Forelimb muscle (tissue), 1 donor: Measurements from ENCODE around the gene TMEM108. TPM values are rescaled to one million over a fixed set of nuclear protein-coding genes. Genes with fewer than 3 reads are reported as not detected.

Source experiments
- DNase-seq: peaks from one replicate; pipeline ENCODE4 v3.0.0-alpha.2; 2013; ENCODE audit warnings: low read depth
- polyA plus RNA-seq: library from polyadenylated mRNA; unstranded; fragments of 120-200 nt; gene quantifications from one replicate; pipeline ENCODE4 v1.2.1, GENCODE V29; 2013; ENCODE audit not compliant: insufficient read length

The TMEM108 gene
- polyA plus RNA-seq, 1 donor, result 18.6 TPM

- no peak for DNase-seq
Measured at GRCh38 chr3:133418361-133418760, 380.2 kb downstream of the TMEM108 start.

- no peak for DNase-seq
Measured at GRCh38 chr3:133419151-133419909, 381.1 kb downstream of the TMEM108 start.

- no peak for DNase-seq
Measured at GRCh38 chr3:133424937-133425869, 387.0 kb downstream of the TMEM108 start.

- DNase-seq, result no peak
Measured at GRCh38 chr3:133425898-133426297, 387.7 kb downstream of the TMEM108 start.

GRCh38 chr3:133426721-133427120 is 388.5 kb downstream of the TMEM108 start:
- no peak for DNase-seq

GRCh38 chr3:133428552-133428951 is 390.4 kb downstream of the TMEM108 start:
- DNase-seq, result no peak

- no peak for DNase-seq
Measured at GRCh38 chr3:133429063-133429462, 390.9 kb downstream of the TMEM108 start.

- DNase-seq, result no peak
Measured at GRCh38 chr3:133439563-133439962, 401.4 kb downstream of the TMEM108 start.

- DNase-seq, result no peak
Measured at GRCh38 chr3:133440652-133441051, 402.5 kb downstream of the TMEM108 start.

GRCh38 chr3:133441867-133442270 is 403.7 kb downstream of the TMEM108 start:
- DNase-seq, result no peak

GRCh38 chr3:133442518-133442917 is 404.3 kb downstream of the TMEM108 start:
- DNase-seq, result no peak

- DNase-seq, result no peak
Measured at GRCh38 chr3:133443649-133444422, 405.6 kb downstream of the TMEM108 start.

GRCh38 chr3:133444423-133444774 is 406.2 kb downstream of the TMEM108 start:
- no peak for DNase-seq

GRCh38 chr3:133445108-133445507 is 406.9 kb downstream of the TMEM108 start:
- DNase-seq, result no peak
